ENCODE measurements around the gene MYO5B.

MYO5B gene

DNA sequence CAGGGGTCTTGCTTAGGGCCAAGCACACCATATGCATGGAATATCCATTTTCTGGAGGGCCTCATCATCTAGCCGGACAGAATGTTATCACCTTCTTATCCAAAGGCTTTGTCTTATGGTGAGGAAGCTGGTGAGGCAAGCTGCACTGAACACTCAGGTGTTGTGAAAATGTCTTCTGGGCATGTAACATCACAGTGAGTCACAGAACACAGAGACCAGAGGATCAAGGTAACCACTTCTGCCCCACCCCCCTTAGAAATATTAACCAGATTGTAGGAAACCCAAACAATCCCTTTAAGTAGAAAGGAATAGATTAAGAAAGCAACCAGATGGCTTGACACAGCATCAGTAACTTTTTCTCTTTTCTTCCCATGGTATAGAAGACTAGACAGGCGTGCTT lies 51.1 kb downstream of the MYO5B start:
- DNase-seq = no peak

DNA sequence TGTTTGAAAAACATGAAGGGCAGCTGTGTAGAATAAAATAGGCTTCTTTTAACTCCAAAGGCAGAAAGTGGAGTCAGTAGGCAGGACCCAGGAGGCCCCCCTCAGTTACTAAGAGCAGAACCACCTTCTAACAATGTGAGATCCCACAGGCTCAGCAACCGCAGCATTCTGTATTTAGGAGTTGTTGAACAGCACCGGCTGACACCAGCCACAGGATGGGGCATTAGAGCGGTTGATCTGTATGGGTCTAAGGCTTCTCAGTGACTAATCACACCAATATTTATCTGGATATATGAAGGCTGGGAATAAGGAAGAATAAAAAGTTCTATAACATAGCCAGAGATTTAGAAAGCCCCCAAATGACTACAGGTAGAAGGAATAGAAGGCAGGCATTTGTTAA lies 51.7 kb downstream of the MYO5B start:
- DNase-seq = no peak

DNA sequence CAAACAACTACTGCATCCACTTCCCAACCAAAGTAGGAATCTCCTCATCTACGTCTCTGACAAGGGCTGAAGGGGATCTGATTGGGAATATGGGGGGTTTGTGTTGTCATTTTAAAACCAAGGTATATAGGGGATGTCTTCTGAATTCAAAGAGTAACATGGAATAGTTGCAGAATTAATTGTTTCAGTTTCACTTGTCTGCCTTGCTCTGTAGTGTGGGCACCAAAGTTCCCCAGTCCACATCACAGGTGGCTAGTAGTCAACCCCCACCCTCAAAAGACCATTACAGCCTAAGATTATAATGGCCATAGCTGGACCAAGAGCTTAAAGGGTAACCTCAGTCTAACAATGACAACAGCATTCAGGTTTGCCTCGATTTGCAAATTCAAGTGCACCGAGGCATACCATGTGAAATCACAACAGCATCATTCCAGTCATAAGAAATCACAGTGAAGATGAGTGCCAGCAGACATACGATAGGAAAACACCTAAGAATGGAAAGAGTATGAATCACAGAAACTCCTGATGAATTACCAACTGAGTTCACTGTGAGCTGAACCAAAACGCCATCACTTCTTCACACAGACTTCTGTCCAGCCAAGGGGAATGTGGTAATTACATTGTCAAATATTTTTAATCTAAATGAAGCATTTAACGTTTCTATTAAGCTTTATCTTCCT lies 52.4 kb downstream of the MYO5B start:
- no peak for DNase-seq

DNA sequence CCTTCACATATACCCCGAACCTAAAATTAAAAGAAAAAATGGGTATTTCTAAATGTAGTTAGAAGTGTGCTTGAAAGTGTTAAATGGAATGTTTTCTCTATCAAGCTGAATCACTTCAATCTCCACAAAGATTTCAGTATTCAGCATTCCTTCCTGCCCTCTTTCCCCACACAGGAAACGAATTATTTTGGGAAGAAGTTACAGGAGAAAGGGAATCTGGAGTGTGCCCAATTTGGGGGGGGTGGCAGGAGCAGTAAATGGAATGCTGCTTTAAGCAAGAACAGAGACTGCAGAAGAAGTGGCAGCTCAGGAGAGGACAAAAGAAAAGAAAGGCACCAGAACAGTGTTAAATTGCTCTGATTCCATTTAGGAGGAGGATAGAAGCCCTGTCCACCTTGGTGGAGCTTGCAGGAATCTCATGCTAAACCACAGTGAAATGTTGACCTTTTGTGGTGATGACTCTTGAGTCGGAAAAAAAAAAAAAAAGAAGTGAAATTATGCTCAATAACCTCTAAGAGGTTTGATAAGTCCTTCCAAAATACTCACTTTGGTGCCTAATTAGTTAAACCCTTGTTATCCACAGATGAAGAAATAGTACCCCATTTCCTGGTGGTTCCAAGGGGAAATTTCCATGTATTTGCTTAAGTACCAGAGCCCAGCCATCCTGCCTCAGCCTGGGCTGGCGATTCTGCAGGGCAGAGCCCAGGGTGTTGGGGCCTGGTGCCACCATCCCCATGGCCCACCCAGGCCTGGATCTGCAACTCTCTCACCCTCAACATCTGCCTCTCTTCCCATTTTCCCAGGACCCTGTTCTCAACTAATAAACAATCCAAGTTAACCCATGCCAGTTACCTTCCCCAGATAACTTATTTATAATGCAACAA lies 56.5 kb downstream of the MYO5B start:
- DNase-seq = no peak

DNA sequence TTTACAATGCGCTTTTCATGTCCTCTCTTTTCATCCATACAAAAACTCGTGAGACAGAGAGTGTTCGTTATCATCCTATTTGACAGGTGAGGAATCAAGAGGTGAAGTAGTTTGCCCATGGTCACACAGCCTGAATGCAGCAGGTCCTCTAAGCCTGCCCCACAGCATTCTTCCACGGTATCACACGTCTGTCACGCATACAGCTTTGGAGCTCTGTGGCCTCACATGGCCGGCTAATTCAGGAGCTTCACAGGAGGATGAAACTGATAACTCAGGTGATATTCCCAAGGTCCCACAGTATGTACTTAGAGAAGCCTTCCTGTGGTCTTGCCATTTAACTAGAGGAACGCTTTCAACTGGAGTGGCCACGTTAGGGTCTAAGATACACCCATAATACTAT lies 59.0 kb downstream of the MYO5B start:
- DNase-seq = no peak

DNA sequence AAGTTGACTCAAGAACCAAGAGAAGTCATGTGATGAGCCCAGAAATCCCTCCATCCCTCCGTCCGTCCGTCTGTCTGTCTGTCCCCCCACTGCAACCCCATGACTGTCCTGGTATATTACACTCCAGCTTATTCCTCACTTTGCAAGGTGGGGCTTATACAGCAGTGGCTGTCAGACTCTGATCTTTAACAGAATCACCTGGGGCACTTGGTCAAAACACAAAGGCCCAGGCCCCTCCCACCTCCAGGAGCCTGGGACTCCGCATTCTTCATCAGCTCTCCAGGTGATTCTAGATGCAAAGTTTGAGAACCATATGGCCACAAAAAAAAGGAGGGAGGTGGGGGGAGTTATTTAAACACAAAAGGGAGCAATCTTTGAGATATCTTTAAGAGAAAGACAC lies 61.4 kb downstream of the MYO5B start:
- no peak for DNase-seq

DNA sequence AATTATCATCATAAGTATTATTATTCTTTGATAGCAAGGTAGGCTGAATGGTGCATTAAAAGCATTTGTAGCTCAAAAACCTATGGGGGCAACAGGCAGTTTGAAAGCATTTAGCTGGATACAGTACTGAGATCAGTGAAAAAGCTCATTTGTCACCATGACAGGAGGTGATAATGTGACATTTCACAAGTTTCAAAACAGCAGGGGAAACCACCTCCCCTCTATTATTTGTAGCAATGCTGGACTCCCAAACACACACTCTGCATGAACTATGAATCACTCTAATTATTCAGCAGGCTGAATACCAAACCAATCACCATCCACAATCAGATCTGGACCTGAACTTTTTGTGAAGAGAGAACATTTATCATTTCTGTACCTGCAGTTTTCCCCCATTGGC lies 63.4 kb downstream of the MYO5B start:
- DNase-seq = no peak

DNA sequence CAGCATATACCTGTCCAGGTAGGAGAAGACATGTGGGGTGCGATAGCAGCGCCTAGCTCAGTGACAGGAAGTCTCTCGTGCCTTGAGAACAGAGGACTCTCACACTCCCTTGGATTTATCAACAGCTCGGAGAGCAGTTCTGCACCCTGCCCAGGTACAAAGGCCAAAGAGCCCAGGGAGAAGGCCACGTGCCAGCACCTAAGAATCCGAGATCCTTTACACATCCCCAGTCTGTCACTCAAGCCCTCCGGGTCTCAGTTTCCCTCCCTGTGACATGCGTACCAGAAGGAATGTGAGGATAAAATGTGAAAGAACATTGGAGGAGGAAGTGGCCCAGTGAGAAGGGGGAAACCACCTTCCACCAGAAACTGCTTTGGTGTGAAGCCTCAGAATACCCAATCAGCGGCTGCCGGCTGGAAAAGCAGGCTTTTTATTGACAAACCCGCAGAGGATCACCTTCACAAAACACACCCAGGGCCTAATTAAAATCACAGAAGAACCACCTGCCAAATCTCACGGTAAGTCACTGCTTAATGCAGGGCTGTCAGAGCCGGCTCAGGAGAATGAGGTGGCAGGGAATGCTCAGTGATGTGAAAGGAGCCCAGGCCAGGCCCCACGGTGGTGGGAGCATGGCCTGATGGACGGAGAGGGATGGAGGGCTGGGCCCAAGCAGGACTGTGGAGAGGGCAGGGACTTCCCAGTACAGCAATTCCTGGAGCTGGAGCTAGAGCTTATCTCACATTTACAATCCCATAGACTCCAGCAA lies 66.3 kb downstream of the MYO5B start:
- DNase-seq = no peak

DNA sequence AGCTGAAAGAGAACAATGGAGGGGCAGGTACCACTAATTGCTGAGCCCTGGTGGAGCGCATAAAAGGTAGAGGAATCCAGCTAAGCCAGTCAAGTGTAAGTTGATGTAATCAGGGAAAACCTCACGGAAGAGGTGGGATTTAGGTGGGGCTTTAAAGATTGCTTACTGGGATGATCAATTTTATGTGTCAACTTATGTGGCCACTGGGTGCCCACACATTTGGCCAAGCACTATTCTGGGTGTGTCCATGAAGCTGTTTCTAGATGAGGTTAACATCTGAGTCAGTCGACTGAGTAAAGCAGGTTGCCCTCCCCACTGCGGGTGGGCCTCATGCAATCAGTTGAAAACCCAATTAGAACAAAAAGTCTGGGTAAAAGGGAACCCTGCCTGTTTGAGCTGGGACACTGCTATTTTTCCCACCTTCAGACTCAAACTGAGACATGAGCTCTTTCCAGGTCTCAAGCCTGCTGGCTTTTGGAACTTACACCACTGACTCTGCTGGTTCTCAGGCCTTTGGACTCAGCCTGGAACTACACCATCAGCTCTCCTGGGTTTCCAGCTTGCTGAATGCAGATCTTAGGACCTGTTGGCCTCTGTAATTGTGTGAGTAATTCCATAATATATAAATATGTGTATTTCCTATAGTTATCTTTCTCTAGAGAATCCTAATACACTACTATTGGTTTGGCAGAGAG lies 67.3 kb downstream of the MYO5B start:
- no peak for DNase-seq

DNA sequence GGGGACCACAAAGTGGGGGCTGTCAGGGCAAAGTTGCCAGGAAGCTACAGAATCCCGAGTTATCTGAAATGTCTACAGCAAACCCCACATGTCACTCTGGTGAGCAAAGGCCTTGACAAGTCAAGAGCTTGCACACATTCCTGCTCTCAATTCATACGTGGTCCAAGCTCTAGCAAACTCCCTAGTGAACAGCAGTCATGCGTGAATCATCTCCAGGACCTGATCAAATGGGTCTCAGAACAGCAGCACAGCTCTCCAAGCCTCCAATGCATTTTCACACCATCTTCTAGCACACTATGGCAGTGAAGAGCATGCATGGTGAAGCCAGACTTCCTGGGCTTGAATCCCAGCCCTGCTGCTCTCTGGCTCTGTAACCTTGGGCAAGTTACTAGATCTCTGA lies 68.5 kb downstream of the MYO5B start:
- DNase-seq = no peak

DNA sequence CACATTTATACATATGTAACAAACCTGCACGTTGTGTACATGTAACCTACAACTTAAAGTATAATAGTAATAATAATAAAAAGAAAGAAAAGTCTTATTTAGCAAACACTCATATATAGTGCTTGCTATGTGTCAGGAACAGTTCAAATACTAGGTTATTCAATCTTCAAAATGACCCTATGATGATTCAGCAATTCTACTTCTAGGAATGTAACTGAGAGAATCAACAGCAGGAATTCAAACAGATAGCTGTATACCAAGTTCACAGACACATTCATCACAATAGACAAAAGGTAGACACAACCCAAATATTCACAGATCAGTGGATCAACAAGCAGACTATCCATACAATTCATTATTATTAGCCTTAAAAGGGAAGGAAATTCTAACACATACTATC lies 69.5 kb downstream of the MYO5B start:
- DNase-seq = no peak

DNA sequence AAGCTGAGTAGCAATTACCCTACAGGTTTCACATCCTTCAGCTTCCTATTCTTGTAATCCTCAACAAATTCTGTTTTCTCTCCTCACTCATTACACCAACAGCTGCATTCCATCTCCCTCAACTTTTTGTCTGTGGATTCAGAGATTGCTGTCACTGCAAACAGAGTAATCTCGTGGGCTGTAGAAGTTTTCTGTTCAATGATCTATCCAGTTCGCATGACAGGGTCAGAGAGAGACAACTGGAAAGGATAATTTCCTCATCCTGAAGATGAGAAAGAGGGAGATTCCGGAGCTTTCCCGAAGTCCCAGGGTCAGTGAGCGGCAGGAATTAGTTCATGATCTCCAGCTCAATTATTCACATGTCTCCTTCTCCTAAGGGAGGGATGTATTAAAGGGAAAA lies 75.7 kb downstream of the MYO5B start:
- DNase-seq = no peak

DNA sequence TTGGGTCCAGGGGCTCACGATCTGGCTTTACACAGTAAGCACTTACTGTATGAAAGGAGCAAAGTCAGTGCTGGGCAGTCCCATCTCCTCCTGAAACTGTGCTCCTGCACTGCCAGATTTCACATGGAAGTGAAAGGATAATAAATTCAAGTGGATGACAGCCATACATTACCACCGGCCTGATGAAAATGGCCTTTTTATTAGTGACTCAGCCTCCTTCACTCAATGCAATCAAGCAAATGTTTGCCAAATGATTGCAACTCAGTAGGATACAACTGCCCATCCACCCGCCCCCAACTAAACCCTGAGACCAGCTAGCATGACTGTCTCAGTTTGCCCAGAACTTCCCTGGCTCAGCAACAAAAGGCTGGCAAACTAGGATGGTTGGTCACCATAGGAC lies 77.1 kb downstream of the MYO5B start:
- DNase-seq = no peak

DNA sequence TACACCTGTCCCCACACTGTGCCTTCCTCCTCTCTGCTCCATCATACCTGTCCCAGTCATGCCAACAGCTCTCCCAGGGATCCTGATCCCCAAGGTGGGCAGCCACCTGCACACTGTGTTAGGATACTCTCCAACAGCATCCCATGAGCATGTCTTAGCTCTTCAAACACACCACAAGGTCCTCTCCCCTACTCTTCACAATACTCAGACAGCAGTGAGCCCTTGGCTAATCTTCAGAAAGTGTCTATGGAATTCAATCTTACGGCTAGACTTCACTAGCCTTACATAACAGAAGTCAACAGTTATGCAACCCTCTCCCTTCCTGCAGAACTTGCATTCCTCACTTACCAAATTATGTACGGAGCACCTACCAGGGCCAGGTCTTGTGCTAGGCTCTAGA lies 79.9 kb downstream of the MYO5B start:
- no peak for DNase-seq

DNA sequence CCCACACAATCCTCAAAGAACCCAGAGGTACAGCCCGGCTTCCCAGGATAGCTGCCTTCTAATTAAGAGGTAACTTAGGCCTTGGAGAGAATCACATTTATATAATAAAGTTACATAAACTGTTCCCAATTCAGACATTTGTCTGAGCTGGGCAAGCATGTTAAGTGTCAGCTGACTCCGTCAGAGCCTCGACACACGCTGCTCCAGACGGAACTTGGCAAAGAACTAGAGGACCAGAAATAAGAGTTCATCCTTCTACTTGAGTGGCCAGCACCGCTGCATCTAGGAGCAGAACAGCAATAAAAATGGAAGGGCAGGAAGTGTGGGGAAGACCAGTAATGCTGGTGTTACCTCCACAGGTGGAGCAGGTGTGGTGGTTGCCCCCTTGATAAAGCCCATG lies 80.5 kb downstream of the MYO5B start:
- DNase-seq = no peak

DNA sequence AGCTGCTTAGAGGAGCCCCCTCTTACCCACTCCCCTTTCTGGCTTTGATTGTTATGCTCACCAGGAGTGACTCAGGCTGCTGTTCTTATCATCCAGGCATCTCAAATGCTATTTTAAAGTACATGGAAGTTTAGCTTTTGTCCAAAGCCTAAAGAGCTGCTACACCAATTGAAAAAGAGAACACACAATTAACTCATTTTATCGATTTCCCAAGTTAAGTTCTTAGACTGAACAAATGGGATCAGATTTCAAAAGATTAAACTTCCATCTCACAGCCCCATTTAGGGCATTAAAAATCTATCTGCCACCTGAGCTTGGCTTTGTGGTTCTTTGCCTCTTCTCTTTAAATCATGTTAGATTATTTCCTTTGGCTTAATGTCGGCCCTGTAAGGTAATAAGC lies 81.2 kb downstream of the MYO5B start:
- DNase-seq = no peak

DNA sequence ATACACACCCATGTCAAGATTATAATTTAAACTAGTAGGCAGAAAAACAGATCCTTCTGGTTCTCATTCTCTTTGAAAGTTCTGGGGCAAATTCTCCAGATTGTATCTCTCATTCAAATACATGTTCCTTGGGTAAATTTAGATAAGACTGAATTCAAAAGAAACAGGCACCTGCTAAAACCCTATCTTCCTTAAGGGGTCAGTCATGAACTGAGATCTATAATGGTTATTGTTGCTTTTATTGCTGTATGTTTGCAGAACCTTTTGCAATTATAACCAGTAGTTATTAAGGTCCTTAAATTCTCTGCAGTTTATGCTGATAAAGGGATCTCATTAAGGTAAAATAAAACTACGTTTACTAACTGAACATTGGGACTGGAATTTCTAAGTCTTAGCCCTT lies 83.5 kb downstream of the MYO5B start:
- no peak for DNase-seq

DNA sequence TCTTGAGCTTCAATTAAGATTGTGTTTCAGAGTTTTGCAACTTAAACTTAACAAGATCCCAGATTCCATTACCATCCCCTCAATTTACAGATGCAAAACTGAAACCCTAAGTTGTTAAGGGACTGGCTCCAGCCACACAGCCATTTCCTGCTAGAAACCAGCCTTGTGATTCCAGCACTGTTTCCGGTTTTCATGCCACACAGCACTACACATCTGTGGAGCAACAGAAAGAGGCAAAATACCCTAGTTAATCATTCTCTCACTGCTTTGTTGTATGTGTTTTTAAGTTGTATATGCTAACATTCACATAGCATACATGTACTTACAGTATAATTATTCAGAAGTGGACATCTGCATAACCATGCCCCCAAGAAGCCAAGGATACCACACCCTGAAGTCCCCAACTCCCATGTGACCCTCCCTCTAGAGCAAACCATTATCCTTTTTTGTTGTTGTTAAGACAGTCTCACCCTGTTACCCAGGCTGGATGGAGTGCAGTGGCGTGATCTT lies 87.4 kb downstream of the MYO5B start:
- DNase-seq = no peak

DNA sequence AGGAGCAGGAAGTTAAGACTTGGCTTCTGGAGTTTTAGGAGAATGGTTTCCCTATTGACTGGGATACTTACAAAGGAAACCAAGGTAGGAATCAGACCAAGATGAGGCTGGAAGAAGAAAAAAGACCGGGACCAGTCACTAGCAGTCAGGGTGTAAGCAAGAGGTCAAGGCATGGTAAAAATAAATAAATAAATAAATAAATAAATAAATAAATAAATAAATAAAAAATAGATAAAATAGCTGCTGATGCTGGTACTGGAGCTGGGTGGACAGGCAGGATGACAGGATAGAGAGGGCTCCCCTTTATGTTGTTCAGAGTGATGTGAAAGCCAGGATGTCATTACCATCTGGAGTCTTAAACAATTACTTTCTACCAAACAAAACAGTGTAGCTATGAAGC lies 89.9 kb downstream of the MYO5B start:
- DNase-seq = no peak

DNA sequence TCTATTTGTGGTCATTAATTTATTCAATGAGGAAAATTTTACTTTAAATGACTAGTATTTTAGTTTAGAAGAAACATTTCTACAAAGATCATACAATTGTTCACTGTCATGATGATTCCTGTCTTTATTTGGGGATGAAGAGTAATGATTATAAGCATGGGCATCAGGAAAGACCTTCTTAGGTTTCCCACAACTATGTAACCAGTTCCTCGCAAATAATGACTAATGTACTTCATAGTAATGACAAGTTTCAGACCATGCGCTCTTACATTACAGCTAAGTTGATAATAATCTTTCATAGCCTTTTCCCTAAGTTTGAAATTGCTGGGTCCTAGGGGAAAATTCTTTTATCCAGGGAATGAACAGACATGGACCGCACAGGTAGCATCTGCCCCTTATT lies 90.5 kb downstream of the MYO5B start:
- DNase-seq = no peak

DNA sequence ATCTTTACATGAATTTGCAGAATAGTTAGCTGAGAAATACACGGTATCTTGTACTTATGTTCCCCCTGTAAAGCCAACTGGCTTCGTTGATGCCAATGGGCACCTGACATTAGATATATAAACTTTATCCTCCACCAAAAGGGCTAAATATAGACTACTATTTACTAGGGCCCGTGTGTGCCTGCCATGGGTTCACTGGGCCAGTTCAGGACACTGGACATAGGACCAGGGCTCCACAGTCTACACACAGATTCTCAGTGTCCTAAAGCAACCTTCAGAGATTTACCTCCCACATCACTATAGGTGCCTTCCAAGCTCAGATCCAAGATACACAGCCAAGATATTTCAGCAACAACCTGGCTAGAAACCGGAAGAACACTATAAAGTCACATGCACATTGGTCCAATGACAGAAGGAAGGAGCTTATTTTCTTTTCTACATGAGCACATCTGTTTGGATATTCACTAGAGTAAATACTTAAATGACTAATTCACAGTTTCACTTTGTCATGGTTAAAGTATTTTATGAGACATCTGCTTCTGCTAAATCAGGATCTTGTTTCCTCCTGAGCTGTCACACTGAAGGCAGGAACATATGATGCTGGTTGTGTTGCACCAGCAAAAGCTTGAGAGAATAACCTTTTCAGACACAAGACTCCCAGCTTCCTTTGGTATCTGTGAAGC lies 95.1 kb downstream of the MYO5B start:
- no peak for DNase-seq

DNA sequence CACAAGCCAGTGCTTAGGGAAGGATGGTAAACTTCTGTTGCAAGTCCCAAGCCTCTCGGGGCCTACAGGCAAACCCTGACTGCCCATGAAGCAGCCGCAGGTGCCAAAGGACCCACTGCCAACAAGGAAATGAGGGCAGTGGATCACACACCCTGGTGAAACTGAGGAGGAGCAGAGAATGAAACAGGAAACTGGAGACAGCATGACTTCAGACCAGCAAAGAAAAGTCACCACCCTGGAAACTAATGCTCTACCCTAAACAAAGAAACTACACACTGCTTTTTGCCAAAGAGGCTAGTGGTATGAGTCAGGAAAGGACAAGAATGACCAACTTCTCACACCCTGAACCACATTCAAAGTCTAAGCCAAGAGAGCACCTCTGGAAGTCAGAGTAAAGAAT lies 97.2 kb downstream of the MYO5B start:
- no peak for DNase-seq

All from activated CD4-positive, CD25-positive, alpha-beta regulatory T cell treated with anti-CD3 and anti-CD28 coated beads, Interleukin-2, amount 50 U/mL, for 72 hours (primary cell).